IPS-18a (cell line): ENCODE measurements around the gene MIEF2.

Source experiments
- H3K27ac ChIP-seq: one replicate; pipeline ENCODE4 v1.5.1; 2013; ENCODE audit warnings: low read length
- H3K27me3 ChIP-seq: one replicate; pipeline ENCODE4 v1.6.1; 2013; ENCODE audit warnings: mild to moderate bottlenecking, low read length; ENCODE audit not compliant: control insufficient read depth, insufficient read depth
- H3K36me3 ChIP-seq: one replicate; pipeline ENCODE4 v1.6.1; 2013; ENCODE audit warnings: low read depth, low read length; ENCODE audit not compliant: control insufficient read depth
- H3K4me1 ChIP-seq: one replicate; pipeline ENCODE4 v1.6.1; 2013; ENCODE audit warnings: low read depth, low read length; ENCODE audit not compliant: control insufficient read depth
- H3K4me3 ChIP-seq: one replicate; pipeline ENCODE4 v1.5.1; 2013; ENCODE audit warnings: low read length
- H3K9ac ChIP-seq: one replicate; pipeline ENCODE4 v1.6.1; 2013; ENCODE audit warnings: mild to moderate bottlenecking, low read length, moderate library complexity
- H3K9me3 ChIP-seq: one replicate; pipeline ENCODE4 v1.6.1; 2013; ENCODE audit warnings: low read depth, low read length; ENCODE audit not compliant: control insufficient read depth

The MIEF2 gene

GRCh38 chr17:18227635-18228034 is 32.8 kb upstream of the MIEF2 start:
- Histone ChIP-seq H3K9ac (no peak overlapping the region), H3K27me3 (no peaks in the 10 kb centered on the region)

DNA sequence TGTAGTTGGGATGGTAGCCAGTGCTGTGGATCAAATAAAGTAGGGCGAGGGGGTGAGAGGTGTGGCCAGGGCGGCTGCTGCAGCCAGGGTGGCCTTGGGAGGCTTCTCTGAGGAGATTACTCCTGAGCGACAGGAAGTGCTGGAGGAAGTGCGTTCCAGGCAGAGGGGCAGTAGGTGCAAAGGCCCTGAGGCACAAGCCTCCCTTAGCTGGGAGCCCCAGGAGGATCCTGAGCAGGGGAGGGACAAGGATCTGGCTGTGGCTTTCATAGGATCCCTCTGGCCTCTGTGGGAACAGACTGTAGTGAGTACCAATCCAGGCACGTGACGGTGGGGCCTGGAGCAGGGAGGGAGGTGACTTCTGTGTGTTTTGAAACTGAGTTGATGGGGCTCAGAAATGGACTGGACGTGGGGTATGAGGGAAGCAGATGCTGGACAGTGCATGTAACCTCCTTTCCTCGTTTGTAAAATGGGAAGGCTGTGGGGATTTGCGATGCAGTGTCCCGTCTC is 32.2 kb upstream of the MIEF2 start:
- H3K4me1 ChIP-seq: peaks cover 12% of the 10 kb centered on the region
- no peak overlapping the region for H3K4me3 ChIP-seq
- peaks cover 5% of the 10 kb centered on the region for H3K36me3 ChIP-seq
- no peak overlapping the region for H3K27ac ChIP-seq
- H3K27me3 ChIP-seq: no peaks in the 10 kb centered on the region
- no peaks in the 10 kb centered on the region for H3K9me3 ChIP-seq
- no peak overlapping the region for H3K9ac ChIP-seq

More at GRCh38 chr17:18227635-18228034, 32.8 kb upstream of the MIEF2 start:
- Histone ChIP-seq H3K27ac (no peak overlapping the region), H3K9me3 (no peaks in the 10 kb centered on the region), H3K4me1 (peaks cover 12% of the 10 kb centered on the region), H3K4me3 (no peak overlapping the region), H3K36me3 (peaks cover 3% of the 10 kb centered on the region)

DNA sequence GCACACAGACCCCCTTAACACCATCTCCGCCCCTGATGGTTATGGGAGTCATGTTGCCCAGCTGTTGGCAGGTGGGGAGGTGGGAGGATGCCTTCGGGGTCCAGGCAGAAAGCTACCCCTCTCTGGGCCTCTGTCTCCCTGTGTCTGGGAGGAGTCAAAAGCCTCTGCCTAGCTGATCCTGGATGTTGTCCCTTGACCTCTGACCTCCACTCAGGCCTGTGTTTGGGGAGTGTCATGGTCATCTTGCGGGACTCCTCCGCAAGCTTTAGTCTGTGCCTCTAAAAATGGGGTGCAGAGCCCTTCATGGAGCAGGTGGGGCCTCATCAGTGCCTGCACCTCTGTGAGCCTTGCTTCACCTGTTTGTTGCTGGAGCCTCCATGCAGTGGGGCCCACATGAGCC is 31.2 kb upstream of the MIEF2 start:
- Histone ChIP-seq H3K27ac (no peak overlapping the region), H3K4me1 (peaks cover 8% of the 10 kb centered on the region), H3K27me3 (no peaks in the 10 kb centered on the region), H3K4me3 (no peak overlapping the region), H3K36me3 (peaks cover 16% of the 10 kb centered on the region), H3K9ac (no peak overlapping the region), H3K9me3 (no peaks in the 10 kb centered on the region)

DNA sequence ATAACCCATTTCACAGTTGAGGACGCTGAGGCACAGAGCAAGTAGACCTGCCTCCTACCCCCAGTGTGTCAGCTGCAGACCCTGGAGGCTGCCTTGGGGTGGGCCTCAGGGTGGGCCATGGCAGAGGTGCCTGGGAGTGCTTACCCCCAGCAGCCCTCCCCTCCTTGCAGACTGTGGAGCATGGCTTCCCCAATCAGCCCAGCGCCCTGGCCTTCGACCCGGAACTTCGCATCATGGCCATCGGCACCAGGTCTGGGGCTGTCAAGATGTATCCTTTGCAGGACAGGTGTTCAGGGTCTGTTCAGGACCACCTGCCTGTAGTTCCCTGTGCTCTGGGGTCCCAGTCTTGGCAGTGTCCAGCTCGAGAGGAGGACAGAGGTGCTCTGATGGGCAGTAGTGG is 30.7 kb upstream of the MIEF2 start:
- Histone ChIP-seq H3K27me3 (no peaks in the 10 kb centered on the region), H3K9ac (no peak overlapping the region), H3K36me3 (peaks cover 21% of the 10 kb centered on the region), H3K27ac (no peak overlapping the region), H3K4me3 (no peak overlapping the region), H3K4me1 (peaks cover 6% of the 10 kb centered on the region), H3K9me3 (no peaks in the 10 kb centered on the region)

DNA sequence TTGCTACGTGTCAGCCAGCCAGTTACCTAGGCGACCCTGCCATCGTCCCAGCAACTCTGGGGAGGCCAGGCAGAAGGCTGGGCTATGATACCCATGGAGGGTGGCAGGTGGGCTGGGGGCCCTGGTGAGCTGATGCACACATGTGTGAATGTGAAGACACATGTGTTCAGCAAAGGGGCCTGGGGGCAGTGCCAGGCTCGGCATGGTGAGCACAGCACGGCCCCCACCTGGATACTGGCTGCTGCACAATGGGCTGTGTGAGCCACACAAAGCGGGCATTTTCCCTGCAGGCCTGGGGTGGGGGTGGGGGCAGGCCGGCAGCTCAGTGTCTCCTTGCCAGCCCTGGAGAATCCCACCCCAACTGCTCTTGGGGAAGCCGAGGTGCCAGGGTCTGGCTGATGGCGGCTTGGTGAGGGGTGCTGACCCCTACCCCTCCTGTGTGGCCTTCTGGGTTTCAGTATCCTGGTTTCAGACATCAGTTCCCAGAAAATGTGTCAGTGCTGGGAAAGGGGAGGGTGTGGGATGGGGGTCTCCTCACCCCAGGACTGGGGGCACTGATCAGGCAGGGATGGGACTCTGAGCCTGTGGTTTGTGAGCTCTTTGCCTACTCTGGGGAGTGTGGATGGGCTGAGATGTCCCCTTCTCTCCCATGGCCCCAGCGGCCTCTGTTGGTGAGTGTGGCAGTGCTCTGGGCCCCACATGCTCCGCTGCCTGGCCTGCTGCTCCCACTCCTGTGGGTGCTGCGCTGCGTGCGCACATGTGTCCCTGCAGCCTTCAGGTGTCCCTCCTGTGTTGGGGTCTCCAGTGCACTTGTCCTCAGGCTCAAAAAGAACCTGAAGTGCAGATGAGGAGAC is 29.9 kb upstream of the MIEF2 start:
- no peaks in the 10 kb centered on the region for H3K9me3 ChIP-seq
- peaks cover 6% of the 10 kb centered on the region for H3K4me1 ChIP-seq
- no peak overlapping the region for H3K9ac ChIP-seq
- no peaks in the 10 kb centered on the region for H3K27me3 ChIP-seq
- no peak overlapping the region for H3K27ac ChIP-seq
- no peak overlapping the region for H3K4me3 ChIP-seq
- peaks cover 28% of the 10 kb centered on the region for H3K36me3 ChIP-seq

DNA sequence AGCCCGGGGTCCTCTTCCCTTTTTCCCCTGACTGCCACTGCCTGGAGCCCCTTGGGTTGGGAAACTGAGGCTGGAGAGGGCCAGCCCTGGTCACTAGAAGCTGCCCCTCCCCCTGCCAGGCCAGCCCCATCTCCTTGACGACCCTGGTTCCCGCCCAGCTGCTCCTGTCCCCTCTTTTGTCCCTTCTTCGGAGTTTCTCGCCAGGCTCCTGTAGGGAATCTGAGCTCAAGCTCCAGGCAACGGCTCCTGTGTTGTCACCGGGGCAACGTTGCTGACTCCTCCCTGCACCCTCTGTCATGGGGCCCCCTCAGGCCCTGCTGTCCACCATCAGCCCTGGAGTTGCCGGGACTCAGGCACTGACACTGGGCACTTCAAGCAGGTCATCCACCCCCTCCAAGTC is 29.3 kb upstream of the MIEF2 start:
- H3K4me3 ChIP-seq: no peak overlapping the region
- H3K9ac ChIP-seq: no peak overlapping the region
- H3K27ac ChIP-seq: no peak overlapping the region
- H3K36me3 ChIP-seq: peaks cover 31% of the 10 kb centered on the region
- H3K4me1 ChIP-seq: peaks cover 6% of the 10 kb centered on the region
- no peaks in the 10 kb centered on the region for H3K9me3 ChIP-seq
- H3K27me3 ChIP-seq: no peaks in the 10 kb centered on the region

- no peaks in the 10 kb centered on the region for H3K9me3 ChIP-seq
- peaks cover 6% of the 10 kb centered on the region for H3K4me1 ChIP-seq
- H3K9ac ChIP-seq: no peak overlapping the region
- no peak overlapping the region for H3K4me3 ChIP-seq
- H3K27ac ChIP-seq: no peak overlapping the region
- no peaks in the 10 kb centered on the region for H3K27me3 ChIP-seq
- H3K36me3 ChIP-seq: peaks cover 54% of the 10 kb centered on the region
Measured at GRCh38 chr17:18233803-18234518, 26.5 kb upstream of the MIEF2 start.

- no peak overlapping the region for H3K9ac ChIP-seq
- H3K36me3 ChIP-seq: peaks cover 59% of the 10 kb centered on the region
- no peaks in the 10 kb centered on the region for H3K9me3 ChIP-seq
- no peak overlapping the region for H3K27ac ChIP-seq
- peaks cover 6% of the 10 kb centered on the region for H3K4me1 ChIP-seq
- no peaks in the 10 kb centered on the region for H3K27me3 ChIP-seq
- H3K4me3 ChIP-seq: no peak overlapping the region
Measured at GRCh38 chr17:18234853-18235380, 25.5 kb upstream of the MIEF2 start.

DNA sequence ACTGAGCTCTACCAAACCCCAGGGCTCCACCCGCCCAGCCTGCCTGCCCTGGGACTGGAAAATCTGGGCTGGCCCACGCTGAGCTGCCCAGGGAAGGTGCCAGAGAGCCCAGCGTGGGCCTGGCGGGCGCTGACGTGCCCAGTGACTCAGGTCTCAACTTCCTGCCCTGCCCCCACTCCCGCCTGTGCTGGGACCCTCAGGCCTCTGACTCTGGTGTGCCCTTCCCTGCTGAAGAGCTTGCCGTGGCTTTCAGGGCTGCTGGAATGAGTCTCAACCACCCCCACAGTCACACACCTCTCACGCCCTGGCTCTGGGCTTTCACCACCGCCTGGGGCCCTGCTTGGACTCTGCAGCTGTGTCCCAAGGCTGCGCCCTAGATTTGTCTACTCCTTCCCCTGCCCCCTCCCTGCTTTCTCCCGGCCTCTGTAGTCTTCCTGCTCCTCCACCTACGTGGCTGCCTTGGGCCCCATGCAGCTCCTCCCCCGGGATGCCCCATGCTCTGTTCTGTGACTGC is 24.7 kb upstream of the MIEF2 start:
- H3K36me3 ChIP-seq: peaks cover 66% of the 10 kb centered on the region
- H3K27ac ChIP-seq: no peak overlapping the region
- H3K9ac ChIP-seq: no peak overlapping the region
- H3K9me3 ChIP-seq: no peaks in the 10 kb centered on the region
- H3K4me3 ChIP-seq: no peak overlapping the region
- no peaks in the 10 kb centered on the region for H3K27me3 ChIP-seq
- H3K4me1 ChIP-seq: peaks cover 3% of the 10 kb centered on the region

DNA sequence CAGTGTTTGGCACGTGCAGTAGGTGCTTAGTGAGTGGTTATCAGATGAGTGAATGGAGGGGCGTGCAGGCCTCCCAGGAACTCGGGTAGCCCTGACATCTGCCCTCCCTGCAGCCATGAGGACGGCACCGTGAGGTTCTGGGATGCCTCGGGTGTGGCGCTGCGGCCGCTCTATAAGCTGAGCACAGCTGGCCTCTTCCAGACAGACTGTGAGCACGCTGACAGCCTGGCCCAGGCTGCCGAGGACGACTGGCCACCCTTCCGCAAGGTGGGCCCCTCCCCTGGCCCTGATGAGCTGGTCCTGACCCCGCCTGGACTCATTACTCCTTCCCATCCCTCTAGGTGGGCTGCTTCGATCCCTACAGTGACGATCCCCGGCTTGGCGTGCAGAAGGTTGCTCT is 24.0 kb upstream of the MIEF2 start:
- H3K36me3 ChIP-seq: peaks cover 66% of the 10 kb centered on the region
- H3K27ac ChIP-seq: no peak overlapping the region

DNA sequence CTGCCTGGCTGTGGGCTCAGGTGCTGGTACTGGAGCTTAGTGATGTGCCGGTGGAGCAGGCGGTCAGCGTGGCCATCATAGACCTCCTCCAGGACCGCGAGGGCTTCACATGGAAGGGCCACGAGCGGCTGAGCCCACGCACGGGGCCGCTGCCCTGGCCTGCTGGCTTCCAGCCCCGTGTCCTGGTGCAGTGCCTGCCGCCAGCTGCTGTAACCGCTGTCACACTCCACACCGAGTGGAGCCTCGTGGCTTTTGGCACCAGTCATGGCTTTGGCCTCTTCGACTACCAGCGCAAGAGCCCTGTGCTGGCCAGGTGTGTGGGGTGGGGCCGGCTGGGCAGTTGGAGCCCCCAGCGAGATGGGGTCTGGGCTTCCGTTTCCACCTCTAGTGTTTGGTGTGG is 23.0 kb upstream of the MIEF2 start:
- H3K4me3 ChIP-seq: no peak overlapping the region
- peaks cover 72% of the 10 kb centered on the region for H3K36me3 ChIP-seq
- no peak overlapping the region for H3K9ac ChIP-seq
- H3K27me3 ChIP-seq: no peaks in the 10 kb centered on the region
- H3K27ac ChIP-seq: no peak overlapping the region
- H3K4me1 ChIP-seq: no peaks in the 10 kb centered on the region
- no peaks in the 10 kb centered on the region for H3K9me3 ChIP-seq

More for the DNA sequence above, 24.0 kb upstream of the MIEF2 start:
- no peak overlapping the region for H3K4me3 ChIP-seq
- no peaks in the 10 kb centered on the region for H3K4me1 ChIP-seq
- H3K27me3 ChIP-seq: no peaks in the 10 kb centered on the region
- no peaks in the 10 kb centered on the region for H3K9me3 ChIP-seq
- no peak overlapping the region for H3K9ac ChIP-seq
